NT2/D1 (cell line): ENCODE measurements around the gene SQOR.

Experiments used
- SUZ12 ChIP-seq: IDR thresholded peaks from 2 replicates; pipeline ENCODE4 v1.6.1; 2011; ENCODE audit not compliant: insufficient read length, insufficient read depth; ENCODE audit errors: extremely low read depth
- YY1 ChIP-seq: IDR thresholded peaks from 2 replicates; pipeline ENCODE4 v1.6.1; 2011; ENCODE audit not compliant: insufficient read length, insufficient read depth
- ZNF274 ChIP-seq: IDR thresholded peaks from 2 replicates; pipeline ENCODE4 v1.6.1; 2011; ENCODE audit warnings: mild to moderate bottlenecking, low read depth, low read length

- no peak for TF ChIP-seq SUZ12
- TF ChIP-seq ZNF274: no peak
- no peak for TF ChIP-seq YY1
These were observed 93.8 kb downstream of the SQOR start for GRCh38 chr15:45728641-45729040.
